ENCODE data around the gene CCBE1.

The CCBE1 gene

GRCh38 chr18:59426855-59427254 lies 270.4 kb downstream of the CCBE1 start:
- Mint-ChIP-seq H3K27ac (no peak overlapping the region), H3K9me3 (no peaks in the 10 kb centered on the region), H3K4me1 (no peaks in the 10 kb centered on the region), H3K4me3 (no peak overlapping the region), H3K36me3 (no peaks in the 10 kb centered on the region), H3K27me3 (peaks cover 2% of the 10 kb centered on the region)
- ATAC-seq (ENCODE audit: low read depth): no peak
- DNase-seq (ENCODE audit: low spot score in 2 of 2): no peak

- Mint-ChIP-seq H3K36me3 (no peaks in the 10 kb centered on the region), H3K27ac (no peak overlapping the region), H3K4me1 (no peaks in the 10 kb centered on the region), H3K4me3 (no peak overlapping the region), H3K9me3 (no peaks in the 10 kb centered on the region), H3K27me3 (peaks cover 7% of the 10 kb centered on the region)
- no peak for DNase-seq (ENCODE audit: low spot score in 2 of 2)
- ATAC-seq (ENCODE audit: low read depth): no peak
Measured at GRCh38 chr18:59423259-59423658, 274.0 kb downstream of the CCBE1 start.

- no peak overlapping the region for H3K27ac Mint-ChIP-seq
- H3K27me3 Mint-ChIP-seq: peaks cover 9% of the 10 kb centered on the region
- H3K36me3 Mint-ChIP-seq: no peaks in the 10 kb centered on the region
- DNase-seq (ENCODE audit: low spot score in 2 of 2) (no peak), ATAC-seq (ENCODE audit: low read depth) (no peak)
- H3K4me3 Mint-ChIP-seq: no peak overlapping the region
- no peaks in the 10 kb centered on the region for H3K9me3 Mint-ChIP-seq
- H3K4me1 Mint-ChIP-seq: no peaks in the 10 kb centered on the region
Measured at GRCh38 chr18:59420244-59420643, 277.0 kb downstream of the CCBE1 start.

GRCh38 chr18:59419386-59419785 lies 277.8 kb downstream of the CCBE1 start:
- Mint-ChIP-seq H3K4me1 (no peaks in the 10 kb centered on the region), H3K36me3 (no peaks in the 10 kb centered on the region), H3K9me3 (no peaks in the 10 kb centered on the region), H3K27ac (no peak overlapping the region), H3K4me3 (no peak overlapping the region), H3K27me3 (peaks cover 10% of the 10 kb centered on the region)
- DNase-seq (ENCODE audit: low spot score in 2 of 2) (no peak), ATAC-seq (ENCODE audit: low read depth) (no peak)

GRCh38 chr18:59416818-59417217 lies 280.4 kb downstream of the CCBE1 start:
- no peak overlapping the region for H3K27ac Mint-ChIP-seq
- H3K4me1 Mint-ChIP-seq: no peaks in the 10 kb centered on the region
- H3K9me3 Mint-ChIP-seq: no peaks in the 10 kb centered on the region
- H3K4me3 Mint-ChIP-seq: no peak overlapping the region
- no peak for ATAC-seq (ENCODE audit: low read depth)
- H3K36me3 Mint-ChIP-seq: no peaks in the 10 kb centered on the region
- H3K27me3 Mint-ChIP-seq: peaks cover 14% of the 10 kb centered on the region
- no peak for DNase-seq (ENCODE audit: low spot score in 2 of 2)

- no peaks in the 10 kb centered on the region for H3K4me1 Mint-ChIP-seq
- H3K9me3 Mint-ChIP-seq: no peaks in the 10 kb centered on the region
- DNase-seq (ENCODE audit: low spot score in 2 of 2): no peak
- no peak for ATAC-seq (ENCODE audit: low read depth)
- H3K4me3 Mint-ChIP-seq: no peak overlapping the region
- H3K36me3 Mint-ChIP-seq: no peaks in the 10 kb centered on the region
- no peak overlapping the region for H3K27ac Mint-ChIP-seq
- H3K27me3 Mint-ChIP-seq: peaks cover 11% of the 10 kb centered on the region
Measured at GRCh38 chr18:59414111-59414653, 283.0 kb downstream of the CCBE1 start.

GRCh38 chr18:59402432-59403090 lies 294.7 kb downstream of the CCBE1 start:
- Mint-ChIP-seq H3K36me3 (no peaks in the 10 kb centered on the region), H3K27me3 (peaks cover 6% of the 10 kb centered on the region), H3K4me1 (peaks cover 4% of the 10 kb centered on the region), H3K4me3 (no peak overlapping the region), H3K9me3 (no peaks in the 10 kb centered on the region), H3K27ac (no peak overlapping the region)
- peak; percentile 91 for ATAC-seq (ENCODE audit: low read depth)
- DNase-seq (ENCODE audit: low spot score in 2 of 2): peak; percentile 56 to 67

- Mint-ChIP-seq H3K4me3 (no peak overlapping the region), H3K4me1 (peaks cover 4% of the 10 kb centered on the region), H3K36me3 (no peaks in the 10 kb centered on the region), H3K9me3 (no peaks in the 10 kb centered on the region), H3K27ac (no peak overlapping the region), H3K27me3 (peaks cover 12% of the 10 kb centered on the region)
- no peak for DNase-seq (ENCODE audit: low spot score in 2 of 2)
- ATAC-seq (ENCODE audit: low read depth): no peak
Measured at GRCh38 chr18:59400407-59400806, 296.8 kb downstream of the CCBE1 start.

- ATAC-seq (ENCODE audit: low read depth): no peak
- no peak overlapping the region for H3K4me3 Mint-ChIP-seq
- no peak for DNase-seq (ENCODE audit: low spot score in 2 of 2)
- no peak overlapping the region for H3K27ac Mint-ChIP-seq
- H3K27me3 Mint-ChIP-seq: peaks cover 25% of the 10 kb centered on the region
- H3K36me3 Mint-ChIP-seq: no peaks in the 10 kb centered on the region
- H3K9me3 Mint-ChIP-seq: no peaks in the 10 kb centered on the region
- no peaks in the 10 kb centered on the region for H3K4me1 Mint-ChIP-seq
Measured at GRCh38 chr18:59395226-59396175, 301.7 kb downstream of the CCBE1 start.

GRCh38 chr18:59393381-59393780 lies 303.8 kb downstream of the CCBE1 start:
- DNase-seq (ENCODE audit: low spot score in 2 of 2) (no peak), ATAC-seq (ENCODE audit: low read depth) (no peak)
- Mint-ChIP-seq H3K4me3 (no peak overlapping the region), H3K9me3 (no peaks in the 10 kb centered on the region), H3K27me3 (peaks cover 25% of the 10 kb centered on the region), H3K4me1 (no peaks in the 10 kb centered on the region), H3K27ac (no peak overlapping the region), H3K36me3 (no peaks in the 10 kb centered on the region)

GRCh38 chr18:59388817-59389216 lies 308.4 kb downstream of the CCBE1 start:
- peaks cover 12% of the 10 kb centered on the region for H3K27me3 Mint-ChIP-seq
- H3K36me3 Mint-ChIP-seq: no peaks in the 10 kb centered on the region
- no peak overlapping the region for H3K27ac Mint-ChIP-seq
- ATAC-seq (ENCODE audit: low read depth): no peak
- no peaks in the 10 kb centered on the region for H3K9me3 Mint-ChIP-seq
- no peak for DNase-seq (ENCODE audit: low spot score in 2 of 2)
- H3K4me1 Mint-ChIP-seq: no peaks in the 10 kb centered on the region
- H3K4me3 Mint-ChIP-seq: no peak overlapping the region

- no peaks in the 10 kb centered on the region for H3K36me3 Mint-ChIP-seq
- ATAC-seq (ENCODE audit: low read depth) (no peak), DNase-seq (ENCODE audit: low spot score in 2 of 2) (no peak)
- H3K9me3 Mint-ChIP-seq: no peaks in the 10 kb centered on the region
- peaks cover 11% of the 10 kb centered on the region for H3K27me3 Mint-ChIP-seq
- no peak overlapping the region for H3K27ac Mint-ChIP-seq
- H3K4me1 Mint-ChIP-seq: no peaks in the 10 kb centered on the region
- H3K4me3 Mint-ChIP-seq: no peak overlapping the region
Measured at GRCh38 chr18:59387687-59388565, 309.3 kb downstream of the CCBE1 start.

GRCh38 chr18:59386909-59387686 lies 310.1 kb downstream of the CCBE1 start:
- no peaks in the 10 kb centered on the region for H3K4me1 Mint-ChIP-seq
- no peak for DNase-seq (ENCODE audit: low spot score in 2 of 2)
- no peaks in the 10 kb centered on the region for H3K9me3 Mint-ChIP-seq

More at GRCh38 chr18:59386909-59387686, 310.1 kb downstream of the CCBE1 start:
- H3K27me3 Mint-ChIP-seq: peaks cover 6% of the 10 kb centered on the region
- no peak overlapping the region for H3K27ac Mint-ChIP-seq
- no peak for ATAC-seq (ENCODE audit: low read depth)
- no peaks in the 10 kb centered on the region for H3K36me3 Mint-ChIP-seq
- H3K4me3 Mint-ChIP-seq: no peak overlapping the region

Data from memory B cell (primary cell).